AG08395 (cell line): ENCODE results near the gene STAM2.

Experiments used
- DNase-seq: peaks from one replicate; pipeline ENCODE4 v3.0.0; 2012; ENCODE audit warnings: mixed read lengths, low spot score

STAM2 gene

GRCh38 chr2:152071092-152071491 lies 104.5 kb downstream of the STAM2 start:
- no peak for DNase-seq

GRCh38 chr2:152068226-152068625 lies 107.3 kb downstream of the STAM2 start:
- no peak for DNase-seq

GRCh38 chr2:152067823-152068222 lies 107.7 kb downstream of the STAM2 start:
- DNase-seq = no peak
